Measurements from ENCODE around the gene HS6ST3.
A peak's percentile ranks its signal among the peaks of the same experiment; 100 is the strongest.

- no peak for TF ChIP-seq CTCF (IDR thresholded peaks at IDR 0.05; ENCODE audit: extremely low read depth in 1 of 2, insufficient read depth in 1 of 2, low read depth in 1 of 2, low read length in 2 of 2)
- TF ChIP-seq POLR2A (IDR thresholded peaks at IDR 0.05; ENCODE audit: low read depth, low read length) = no peak
- TF ChIP-seq EZH2 (IDR thresholded peaks at IDR 0.05; ENCODE audit: borderline replicate concordance, low read depth, low read length, severe bottlenecking) = no peak
- TF ChIP-seq GATA2 (IDR thresholded peaks at IDR 0.05; ENCODE audit: insufficient read depth, insufficient read length, low read depth, low read length) = peak; percentile 24
- TF ChIP-seq FOS (IDR thresholded peaks at IDR 0.05; ENCODE audit: borderline replicate concordance, insufficient read depth, low read length) = no peak
These were observed 693.6 kb downstream of the HS6ST3 start for GRCh38 chr13:96783511-96783910.

All from endothelial cell of umbilical vein (primary cell).